Keratinocyte (primary cell): Measurements from ENCODE around the gene SETD2.

ENCODE experiments used
- EZH2 ChIP-seq: IDR thresholded peaks from one replicate; pipeline ENCODE4 v1.6.1; 2012; ENCODE audit warnings: inconsistent platforms, mild to moderate bottlenecking, low read length, moderate library complexity
- TF ChIP-seq, protein P1 (sequence below), 3 experiments: IDR thresholded peaks in 1 of 3; conservative IDR thresholded peaks in 1 of 3; optimal IDR thresholded peaks in 1 of 3; 2 replicates in 2 of 3; 3 replicates in 1 of 3; pipeline versions ENCODE3 to v1.5.1; 2011; ENCODE audit warnings: low read length in 3 of 3, mild to moderate bottlenecking in 3 of 3, moderate library complexity in 2 of 3, control low read depth in 1 of 3, inconsistent platforms in 1 of 3; ENCODE audit not compliant: insufficient read depth in 2 of 3; ENCODE audit errors: extremely low read depth in 1 of 3

- TF ChIP-seq, protein P1, sequence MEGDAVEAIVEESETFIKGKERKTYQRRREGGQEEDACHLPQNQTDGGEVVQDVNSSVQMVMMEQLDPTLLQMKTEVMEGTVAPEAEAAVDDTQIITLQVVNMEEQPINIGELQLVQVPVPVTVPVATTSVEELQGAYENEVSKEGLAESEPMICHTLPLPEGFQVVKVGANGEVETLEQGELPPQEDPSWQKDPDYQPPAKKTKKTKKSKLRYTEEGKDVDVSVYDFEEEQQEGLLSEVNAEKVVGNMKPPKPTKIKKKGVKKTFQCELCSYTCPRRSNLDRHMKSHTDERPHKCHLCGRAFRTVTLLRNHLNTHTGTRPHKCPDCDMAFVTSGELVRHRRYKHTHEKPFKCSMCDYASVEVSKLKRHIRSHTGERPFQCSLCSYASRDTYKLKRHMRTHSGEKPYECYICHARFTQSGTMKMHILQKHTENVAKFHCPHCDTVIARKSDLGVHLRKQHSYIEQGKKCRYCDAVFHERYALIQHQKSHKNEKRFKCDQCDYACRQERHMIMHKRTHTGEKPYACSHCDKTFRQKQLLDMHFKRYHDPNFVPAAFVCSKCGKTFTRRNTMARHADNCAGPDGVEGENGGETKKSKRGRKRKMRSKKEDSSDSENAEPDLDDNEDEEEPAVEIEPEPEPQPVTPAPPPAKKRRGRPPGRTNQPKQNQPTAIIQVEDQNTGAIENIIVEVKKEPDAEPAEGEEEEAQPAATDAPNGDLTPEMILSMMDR (optimal IDR thresholded peaks at IDR 0.05 in 1 of 3, IDR thresholded peaks at IDR 0.05 in 1 of 3, conservative IDR thresholded peaks at IDR 0.05 in 1 of 3; ENCODE audit: extremely low read depth in 1 of 3, insufficient read depth in 2 of 3, low read length in 3 of 3), result no peak
- no peak for TF ChIP-seq EZH2
Observed at GRCh38 chr3:46998852-46999515, 164.9 kb downstream of the SETD2 start.
